HepG2 (cell line): ENCODE measurements around the gene SHMT1. TPM values are rescaled to one million over a fixed set of nuclear protein-coding genes. Genes with fewer than 3 reads are reported as not detected.

Source experiments
- NFATC3 ChIP-seq: sonication (generic); formaldehyde crosslinking; IDR thresholded peaks from 2 replicates; pipeline ENCODE4 v1.5.1; 2020; ENCODE audit warnings: mild to moderate bottlenecking, missing genetic modification reagents
- SYNCRIP ChIP-seq: fragments of 200-400 bp; formaldehyde crosslinking; IDR thresholded peaks from 2 replicates; pipeline ENCODE4 v1.6.1; 2018; ENCODE audit warnings: mild to moderate bottlenecking, low read depth, low read length; ENCODE audit not compliant: insufficient read depth
- TCF7 ChIP-seq: sonication (generic); IDR thresholded peaks from 2 replicates; pipeline ENCODE4 v1.6.1; 2016; ENCODE audit warnings: antibody characterized with exemption, low read depth
- ZBTB42 ChIP-seq: sonication (generic); formaldehyde crosslinking; IDR thresholded peaks from 2 replicates; pipeline ENCODE4 v1.5.0; 2020; ENCODE audit warnings: mild to moderate bottlenecking, missing genetic modification reagents
- ZFP36L1 ChIP-seq: sonication (generic); formaldehyde crosslinking; IDR thresholded peaks from 2 replicates; pipeline ENCODE4 v1.8.0; 2022; ENCODE audit warnings: mild to moderate bottlenecking, missing genetic modification reagents, moderate library complexity
- ZNF337 ChIP-seq: sonication (generic); formaldehyde crosslinking; IDR thresholded peaks from 2 replicates; pipeline ENCODE4 v1.5.1; 2020; ENCODE audit warnings: missing genetic modification reagents, low read depth, mild to moderate bottlenecking, borderline replicate concordance
- ZNF773 ChIP-seq: sonication (generic); formaldehyde crosslinking; IDR thresholded peaks from 2 replicates; pipeline ENCODE4 v1.4.0; 2020; ENCODE audit warnings: missing genetic modification reagents, borderline replicate concordance
- ZNF878 ChIP-seq: sonication (generic); formaldehyde crosslinking; IDR thresholded peaks from 2 replicates; pipeline ENCODE4 v1.8.1; 2023; ENCODE audit warnings: mild to moderate bottlenecking, missing genetic modification reagents, moderate library complexity
- polyA plus RNA-seq, 8 experiments: library from polyadenylated mRNA; depleted of rRNA in 3 of 8; stranded (reverse) in 7 of 8; unstranded in 1 of 8; fragments of >200 nt; fragmentation: Illumina TruSeq in 4 of 8; extraction: Trizol in 4 of 8; gene quantifications; 2 replicates each; pipeline versions ENCODE4 v1.2.1 to v1.2.3, GENCODE V29; 2011 to 2016; ENCODE audit warnings: low read depth in 4 of 8, missing spikeins in 1 of 8, mixed read lengths in 1 of 8; ENCODE audit not compliant: insufficient read depth in 1 of 8
- total RNA-seq, 5 experiments: library from RNA; depleted of rRNA; stranded (reverse); fragments of >200 nt; fragmentation: Illumina TruSeq; extraction: Trizol; gene quantifications; 2 replicates each; pipeline ENCODE4 v1.2.3, GENCODE V29; 2016; ENCODE audit warnings: low read depth in 1 of 5
- TF ChIP-seq, protein P1 (sequence below): sonication (generic); formaldehyde crosslinking; IDR thresholded peaks from 2 replicates; pipeline ENCODE4 v1.8.1; 2022; ENCODE audit warnings: low read depth, mild to moderate bottlenecking, missing genetic modification reagents
- TF ChIP-seq, protein P2 (sequence below): IDR thresholded peaks from 2 replicates; pipeline ENCODE4 v1.4.0; 2020; ENCODE audit warnings: mild to moderate bottlenecking, missing genetic modification reagents

Gene SHMT1
- total and polyA plus RNA-seq, 2 of the 13 experiments (the other 11 are each of a cell fraction or from before 2014, with no cell fraction given) = 21.3 to 48.8 TPM

DNA sequence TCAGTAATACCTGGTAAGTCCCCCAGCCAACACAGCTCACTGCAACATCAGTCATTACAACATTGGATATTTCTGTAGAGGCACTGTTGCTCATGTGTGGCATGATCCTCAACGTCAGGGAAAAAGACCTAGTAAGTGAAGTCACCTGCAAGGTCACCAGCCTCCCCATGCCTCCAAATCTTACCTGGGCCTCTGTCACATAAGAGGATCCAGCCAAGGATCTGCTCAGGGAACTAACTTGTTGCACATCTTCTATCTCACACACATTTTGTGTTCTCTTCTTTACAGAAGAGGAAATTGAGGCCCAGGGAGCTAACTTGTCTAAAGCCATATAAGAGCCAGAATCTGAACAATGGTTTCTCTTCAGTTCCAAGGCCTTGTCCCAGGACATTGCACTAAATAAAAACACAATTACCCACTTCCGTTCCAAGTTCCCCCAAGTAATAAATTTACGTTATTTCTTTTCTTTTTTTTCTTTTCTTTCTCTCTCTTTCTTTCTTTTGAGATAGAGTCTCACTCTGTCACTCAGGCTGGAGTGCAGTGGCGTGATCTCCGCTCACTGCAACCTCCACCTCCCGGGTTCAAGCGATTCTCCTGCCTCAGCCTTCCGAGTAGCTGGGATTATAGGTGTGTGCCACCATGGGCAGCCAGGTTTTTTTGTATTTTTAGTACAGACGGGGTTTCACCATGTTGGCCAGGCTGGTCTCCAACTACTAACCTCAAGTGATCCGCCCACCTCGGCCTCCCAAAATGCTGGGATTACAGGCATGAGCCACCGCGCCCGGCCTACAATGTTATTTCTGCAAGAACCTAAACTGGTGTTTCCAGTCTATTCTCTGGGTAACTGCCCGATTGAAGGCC lies 1.3 kb downstream of the SHMT1 start (continued):
- TF ChIP-seq, protein P1, sequence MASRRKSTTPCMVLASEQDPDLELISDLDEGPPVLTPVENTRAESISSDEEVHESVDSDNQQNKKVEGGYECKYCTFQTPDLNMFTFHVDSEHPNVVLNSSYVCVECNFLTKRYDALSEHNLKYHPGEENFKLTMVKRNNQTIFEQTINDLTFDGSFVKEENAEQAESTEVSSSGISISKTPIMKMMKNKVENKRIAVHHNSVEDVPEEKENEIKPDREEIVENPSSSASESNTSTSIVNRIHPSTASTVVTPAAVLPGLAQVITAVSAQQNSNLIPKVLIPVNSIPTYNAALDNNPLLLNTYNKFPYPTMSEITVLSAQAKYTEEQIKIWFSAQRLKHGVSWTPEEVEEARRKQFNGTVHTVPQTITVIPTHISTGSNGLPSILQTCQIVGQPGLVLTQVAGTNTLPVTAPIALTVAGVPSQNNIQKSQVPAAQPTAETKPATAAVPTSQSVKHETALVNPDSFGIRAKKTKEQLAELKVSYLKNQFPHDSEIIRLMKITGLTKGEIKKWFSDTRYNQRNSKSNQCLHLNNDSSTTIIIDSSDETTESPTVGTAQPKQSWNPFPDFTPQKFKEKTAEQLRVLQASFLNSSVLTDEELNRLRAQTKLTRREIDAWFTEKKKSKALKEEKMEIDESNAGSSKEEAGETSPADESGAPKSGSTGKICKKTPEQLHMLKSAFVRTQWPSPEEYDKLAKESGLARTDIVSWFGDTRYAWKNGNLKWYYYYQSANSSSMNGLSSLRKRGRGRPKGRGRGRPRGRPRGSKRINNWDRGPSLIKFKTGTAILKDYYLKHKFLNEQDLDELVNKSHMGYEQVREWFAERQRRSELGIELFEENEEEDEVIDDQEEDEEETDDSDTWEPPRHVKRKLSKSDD (CRISPR knock-in tag) = no peak
- TF ChIP-seq ZFP36L1 (CRISPR knock-in tag) (no peak), ZNF337 (CRISPR knock-in tag) (no peak), ZBTB42 (CRISPR knock-in tag) (no peak), ZNF878 (CRISPR knock-in tag) (0 out of 2 replicates have a peak, but pooled peaks have one; percentile 37), NFATC3 (CRISPR knock-in tag) (no peak), SYNCRIP (no peak), TCF7 (no peak), ZNF773 (CRISPR knock-in tag) (no peak)
- TF ChIP-seq, protein P2, sequence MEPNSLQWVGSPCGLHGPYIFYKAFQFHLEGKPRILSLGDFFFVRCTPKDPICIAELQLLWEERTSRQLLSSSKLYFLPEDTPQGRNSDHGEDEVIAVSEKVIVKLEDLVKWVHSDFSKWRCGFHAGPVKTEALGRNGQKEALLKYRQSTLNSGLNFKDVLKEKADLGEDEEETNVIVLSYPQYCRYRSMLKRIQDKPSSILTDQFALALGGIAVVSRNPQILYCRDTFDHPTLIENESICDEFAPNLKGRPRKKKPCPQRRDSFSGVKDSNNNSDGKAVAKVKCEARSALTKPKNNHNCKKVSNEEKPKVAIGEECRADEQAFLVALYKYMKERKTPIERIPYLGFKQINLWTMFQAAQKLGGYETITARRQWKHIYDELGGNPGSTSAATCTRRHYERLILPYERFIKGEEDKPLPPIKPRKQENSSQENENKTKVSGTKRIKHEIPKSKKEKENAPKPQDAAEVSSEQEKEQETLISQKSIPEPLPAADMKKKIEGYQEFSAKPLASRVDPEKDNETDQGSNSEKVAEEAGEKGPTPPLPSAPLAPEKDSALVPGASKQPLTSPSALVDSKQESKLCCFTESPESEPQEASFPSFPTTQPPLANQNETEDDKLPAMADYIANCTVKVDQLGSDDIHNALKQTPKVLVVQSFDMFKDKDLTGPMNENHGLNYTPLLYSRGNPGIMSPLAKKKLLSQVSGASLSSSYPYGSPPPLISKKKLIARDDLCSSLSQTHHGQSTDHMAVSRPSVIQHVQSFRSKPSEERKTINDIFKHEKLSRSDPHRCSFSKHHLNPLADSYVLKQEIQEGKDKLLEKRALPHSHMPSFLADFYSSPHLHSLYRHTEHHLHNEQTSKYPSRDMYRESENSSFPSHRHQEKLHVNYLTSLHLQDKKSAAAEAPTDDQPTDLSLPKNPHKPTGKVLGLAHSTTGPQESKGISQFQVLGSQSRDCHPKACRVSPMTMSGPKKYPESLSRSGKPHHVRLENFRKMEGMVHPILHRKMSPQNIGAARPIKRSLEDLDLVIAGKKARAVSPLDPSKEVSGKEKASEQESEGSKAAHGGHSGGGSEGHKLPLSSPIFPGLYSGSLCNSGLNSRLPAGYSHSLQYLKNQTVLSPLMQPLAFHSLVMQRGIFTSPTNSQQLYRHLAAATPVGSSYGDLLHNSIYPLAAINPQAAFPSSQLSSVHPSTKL (CRISPR knock-in tag) = 0 out of 2 replicates have a peak, but pooled peaks have one; percentile 21
